CD4-positive, alpha-beta T cell treated with Interleukin-21 for 1 hour (primary cell): ENCODE results near the gene RSPO4.

Experiments
- DNase-seq: peaks from one replicate; pipeline ENCODE4 v3.0.0-alpha.2; 2020

RSPO4 gene

DNA sequence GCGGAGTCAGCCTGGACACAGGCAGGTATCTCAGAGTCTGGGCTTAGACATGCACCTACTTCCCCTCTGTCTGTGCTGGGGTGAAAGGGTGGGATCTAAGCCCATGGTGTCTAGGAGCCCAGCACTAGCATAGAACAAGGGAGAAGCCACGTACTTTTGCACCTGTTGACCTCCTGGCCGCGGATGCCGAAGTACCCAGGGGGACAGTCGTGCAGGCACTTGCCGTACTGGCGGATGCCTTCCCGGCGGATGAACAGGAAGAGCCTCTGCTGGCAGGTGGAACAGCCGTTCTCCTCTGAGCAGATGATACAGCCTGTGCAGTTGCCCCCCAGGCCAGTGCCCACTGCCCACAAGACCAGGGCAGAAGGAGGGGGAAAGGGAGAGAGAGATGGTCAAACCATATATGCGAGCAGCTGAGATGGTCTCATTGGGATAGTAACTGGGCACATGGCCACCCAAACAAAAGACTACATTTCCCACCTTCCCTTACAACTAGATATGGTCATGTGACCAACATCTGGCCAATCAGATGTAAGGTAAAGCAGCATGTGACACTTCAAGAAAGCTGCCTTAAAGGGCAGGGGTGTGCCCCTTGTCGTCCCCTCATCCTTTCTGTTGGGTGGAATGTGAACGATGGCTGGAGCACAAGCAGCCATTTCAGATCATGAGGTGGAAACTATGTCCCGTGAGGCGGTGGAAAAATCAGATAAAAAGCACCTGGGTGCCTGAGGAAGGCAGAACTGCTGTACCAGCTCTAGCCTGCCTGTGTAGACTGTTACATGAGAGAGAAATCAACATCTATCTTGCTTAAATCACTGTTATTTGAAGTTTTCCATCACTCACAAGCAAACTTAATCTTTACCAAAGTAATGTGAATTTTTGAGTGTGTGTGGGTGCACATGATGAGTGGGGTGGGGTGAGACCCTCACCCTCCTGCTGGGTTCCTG, 34.0 kb downstream of the RSPO4 start:
- DNase-seq = peak; percentile 30

DNA sequence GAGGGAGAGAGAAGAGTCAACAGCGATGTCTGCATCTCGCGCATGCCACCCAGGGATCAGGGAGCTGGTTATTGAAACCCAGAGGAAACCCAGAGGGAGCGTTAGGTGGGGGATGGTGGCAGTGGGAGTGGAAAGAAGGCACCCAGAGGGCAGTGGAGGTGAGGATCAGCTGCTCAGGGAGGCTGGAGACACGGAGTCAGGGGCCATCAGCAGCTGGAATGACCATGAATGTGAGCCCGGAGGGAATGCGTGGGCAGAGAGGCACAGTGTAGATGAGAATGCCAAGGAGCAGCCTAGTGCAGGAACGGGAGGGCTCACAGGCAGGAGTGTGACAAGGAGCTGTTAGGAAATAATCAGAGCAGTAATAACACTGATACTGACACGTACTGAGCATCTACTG, 36.2 kb downstream of the RSPO4 start:
- DNase-seq = no peak

DNA sequence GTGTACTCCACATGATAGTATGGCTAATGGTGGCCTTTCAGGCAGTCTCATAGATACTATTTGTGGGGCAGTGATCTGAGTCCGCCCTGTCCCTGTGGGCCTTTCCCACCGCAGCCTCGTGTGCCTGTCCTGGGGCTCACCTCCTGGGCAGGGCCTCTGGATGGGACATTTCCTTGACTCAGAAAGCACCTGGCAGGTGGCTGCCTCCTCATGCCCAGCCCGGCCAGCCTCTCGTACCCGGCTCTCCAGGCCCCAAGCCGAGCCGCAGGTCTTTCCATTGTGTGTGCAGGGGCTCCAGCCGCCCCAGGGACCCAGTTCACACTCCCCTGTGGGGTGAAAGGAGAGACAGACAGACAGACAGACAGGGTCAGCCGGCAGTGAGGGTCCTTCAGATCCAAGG, 38.3 kb downstream of the RSPO4 start:
- DNase-seq = no peak

DNA sequence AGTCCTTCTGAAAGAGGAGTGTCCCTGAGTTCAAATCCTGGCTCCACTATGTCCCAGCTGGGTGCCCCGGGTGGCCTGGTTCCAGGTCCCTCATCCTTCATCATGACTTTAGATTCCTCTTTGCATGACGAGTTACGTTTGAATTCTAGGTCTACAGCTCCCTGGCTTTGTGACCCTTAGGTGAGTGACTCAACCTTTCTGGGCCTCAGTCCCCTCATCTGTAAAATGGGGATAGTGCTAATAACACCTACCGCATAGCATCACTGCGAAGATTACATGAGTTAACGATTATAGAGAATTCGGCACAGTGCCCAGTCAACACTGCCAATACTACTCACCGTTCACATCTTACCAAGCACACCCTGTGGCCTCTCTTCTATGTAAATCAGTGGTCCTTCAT, 39.4 kb downstream of the RSPO4 start:
- DNase-seq = no peak

DNA sequence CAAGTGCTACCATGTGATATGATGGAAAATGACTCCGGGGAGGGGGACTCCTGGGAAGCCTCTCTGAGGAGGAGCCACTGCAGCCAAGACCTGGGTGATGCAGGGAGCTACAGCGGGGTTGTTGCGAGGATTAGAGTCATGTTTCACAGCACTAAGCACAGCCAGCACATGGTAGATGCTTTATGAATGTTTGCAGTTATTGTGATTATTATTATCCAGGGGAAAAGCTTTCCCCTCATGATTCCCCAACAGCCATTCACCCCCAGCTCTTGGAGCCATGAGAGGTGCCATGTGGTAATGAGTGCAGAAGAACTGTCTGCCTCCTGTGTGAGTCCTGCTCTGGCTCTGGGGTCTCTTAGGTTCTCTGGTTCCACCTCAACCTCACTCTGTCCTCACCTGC, 39.9 kb downstream of the RSPO4 start:
- no peak for DNase-seq

DNA sequence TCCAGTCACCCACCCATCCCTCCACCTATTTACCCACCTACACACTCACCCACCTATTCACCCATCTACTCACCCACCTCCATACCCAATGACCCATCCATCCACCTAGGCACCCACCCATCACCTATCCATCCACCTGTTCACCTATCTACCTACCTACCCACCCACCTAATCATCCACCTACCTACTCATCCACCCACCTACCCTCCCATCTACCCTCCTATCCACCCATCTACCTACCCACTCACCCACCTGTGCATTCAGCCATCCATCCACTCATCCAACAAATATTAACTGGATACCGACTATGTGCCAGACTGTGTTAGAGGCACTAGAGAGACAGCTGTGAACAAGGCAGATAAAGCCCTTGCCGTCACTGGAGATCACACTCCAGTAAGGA, 40.3 kb downstream of the RSPO4 start:
- no peak for DNase-seq

DNA sequence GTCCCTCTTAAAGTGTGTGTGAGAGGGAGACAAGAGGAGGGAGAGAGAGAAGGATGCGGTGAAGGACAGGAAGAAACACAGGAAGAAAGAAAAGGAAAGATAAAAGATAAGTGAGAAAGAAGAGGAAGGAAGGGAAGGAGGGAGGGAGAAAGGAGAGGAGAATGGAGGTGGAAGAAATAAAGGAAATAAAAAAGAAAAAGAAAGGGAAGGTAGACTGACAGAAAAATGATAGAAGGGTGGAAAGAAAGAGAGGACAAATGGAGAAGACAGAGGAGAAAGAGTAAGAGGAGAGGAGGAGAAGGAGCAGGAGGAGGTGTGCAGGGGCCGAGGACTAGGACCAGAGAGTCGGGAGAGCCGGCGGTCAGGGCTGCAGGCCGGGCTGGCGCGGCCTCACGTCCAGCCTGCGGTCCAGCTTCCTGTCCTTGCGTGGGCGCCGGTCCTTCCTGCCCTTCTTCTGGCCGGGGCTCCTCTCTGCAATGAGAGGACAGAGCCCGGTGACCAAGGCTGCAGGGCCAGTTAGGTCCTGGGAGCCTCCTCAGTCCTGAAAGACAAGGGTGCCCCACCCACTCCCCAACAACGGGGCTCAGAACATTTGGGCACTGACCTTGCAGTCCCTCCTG, 42.0 kb downstream of the RSPO4 start:
- no peak for DNase-seq

DNA sequence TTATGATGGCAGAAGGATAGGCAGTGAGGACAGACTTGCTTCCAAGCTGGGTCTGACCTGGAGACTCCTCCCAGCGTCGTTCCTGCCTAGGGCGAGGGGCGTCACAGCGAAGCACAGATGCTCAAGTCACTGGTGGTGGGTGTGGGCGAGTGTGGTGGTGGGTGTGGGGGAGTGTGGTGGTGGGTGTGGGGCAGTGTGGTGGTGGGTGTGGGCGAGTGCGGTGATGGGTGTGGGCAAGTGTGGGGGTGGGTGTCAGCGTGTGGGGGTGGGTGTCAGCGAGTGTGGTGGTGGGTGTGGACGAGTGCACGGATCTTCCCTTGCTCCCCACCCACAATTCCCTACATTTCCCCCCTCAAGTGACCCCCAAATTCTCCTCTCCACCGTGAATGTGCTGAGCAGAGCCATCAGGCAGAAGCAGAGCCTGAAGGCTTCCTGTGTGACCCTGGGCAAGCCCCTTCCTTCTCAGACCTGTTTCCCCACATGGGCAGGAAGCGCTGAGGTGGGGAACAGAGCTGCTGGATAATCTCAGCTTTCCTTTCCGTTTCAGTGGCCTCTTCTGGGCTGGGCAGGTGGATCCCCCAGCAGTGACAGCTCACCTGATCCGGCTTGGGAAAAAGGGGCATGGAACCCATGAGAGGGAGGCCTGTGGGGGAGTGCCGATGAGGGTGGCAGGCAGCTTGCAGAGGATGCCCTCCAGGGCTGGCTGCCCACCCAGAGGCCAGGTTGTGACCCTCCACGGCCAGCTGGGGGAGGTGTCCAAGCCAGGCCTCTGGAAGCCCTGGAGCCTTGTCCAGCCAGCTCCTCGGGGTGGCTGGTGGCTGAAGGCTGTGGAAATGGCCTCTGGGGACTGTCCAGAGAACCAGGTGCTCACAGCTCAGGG, 42.9 kb downstream of the RSPO4 start:
- DNase-seq = no peak

DNA sequence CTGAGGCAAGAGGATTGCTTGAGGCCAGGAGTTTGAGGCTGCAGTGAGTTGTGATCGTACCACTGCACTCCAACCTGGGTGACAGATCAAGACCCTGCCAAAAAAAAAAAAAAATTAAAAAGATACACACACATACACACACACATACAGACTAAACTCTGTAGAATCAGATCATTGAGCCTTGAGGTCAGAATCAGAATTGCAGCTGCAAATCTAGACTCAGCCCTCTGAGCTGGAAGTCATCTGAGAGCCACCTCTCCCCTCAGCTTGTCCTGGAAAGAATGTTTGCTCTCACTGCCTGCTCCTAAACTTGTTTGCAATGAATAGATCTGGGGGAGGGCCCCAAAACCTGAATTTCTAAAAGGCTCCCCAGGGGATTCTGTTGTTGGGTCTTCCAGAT, 44.6 kb downstream of the RSPO4 start:
- no peak for DNase-seq

DNA sequence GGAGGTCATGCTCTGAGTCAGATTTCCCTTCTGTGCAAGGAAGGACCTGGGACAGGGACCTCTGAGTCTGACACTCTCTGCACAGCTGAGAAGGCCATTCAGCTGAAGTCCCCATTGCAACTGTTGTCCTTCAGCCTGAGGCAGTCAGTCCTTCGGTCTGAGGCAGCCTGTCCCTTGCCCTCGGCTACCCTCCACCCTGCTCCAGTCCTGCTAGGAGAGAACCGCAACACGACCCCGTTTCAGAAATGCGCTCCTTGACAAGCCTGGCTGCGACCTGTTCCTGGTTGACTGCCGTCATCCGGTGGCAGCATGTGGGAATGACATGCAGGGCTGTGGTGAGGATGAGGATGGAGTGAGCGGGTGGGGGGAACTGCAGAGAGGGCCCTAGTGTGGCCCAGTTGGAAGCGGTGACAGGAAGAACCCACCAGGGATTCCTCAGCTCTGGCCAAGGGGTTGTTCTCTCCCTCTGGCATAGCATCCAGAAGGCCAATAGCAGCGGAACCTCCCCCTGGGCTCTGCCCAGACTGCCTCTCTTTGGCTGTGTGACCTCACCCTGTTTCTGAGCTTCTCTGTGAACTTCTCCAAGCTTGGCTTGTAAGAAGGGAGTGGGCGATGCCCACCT, 45.7 kb downstream of the RSPO4 start:
- peak; percentile 74 for DNase-seq

DNA sequence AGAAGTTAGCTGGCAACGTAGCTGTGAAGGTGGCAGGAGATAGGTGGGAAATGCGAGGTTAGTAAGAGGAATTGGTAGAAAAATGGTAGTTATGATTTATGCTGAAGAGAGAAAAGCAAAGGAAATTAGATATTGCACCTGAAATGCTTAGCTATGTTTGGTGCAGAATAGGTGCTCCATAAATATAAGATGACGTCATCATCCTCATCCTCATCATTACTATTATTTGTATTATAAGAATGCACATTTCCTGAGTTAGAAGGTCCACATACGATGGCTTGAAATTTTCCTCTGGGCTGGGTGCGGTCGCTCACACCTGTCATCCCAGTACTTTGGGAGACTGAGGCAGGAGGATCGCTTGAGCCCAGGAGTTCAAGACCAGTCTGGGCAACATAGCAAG, 46.5 kb downstream of the RSPO4 start:
- no peak for DNase-seq

DNA sequence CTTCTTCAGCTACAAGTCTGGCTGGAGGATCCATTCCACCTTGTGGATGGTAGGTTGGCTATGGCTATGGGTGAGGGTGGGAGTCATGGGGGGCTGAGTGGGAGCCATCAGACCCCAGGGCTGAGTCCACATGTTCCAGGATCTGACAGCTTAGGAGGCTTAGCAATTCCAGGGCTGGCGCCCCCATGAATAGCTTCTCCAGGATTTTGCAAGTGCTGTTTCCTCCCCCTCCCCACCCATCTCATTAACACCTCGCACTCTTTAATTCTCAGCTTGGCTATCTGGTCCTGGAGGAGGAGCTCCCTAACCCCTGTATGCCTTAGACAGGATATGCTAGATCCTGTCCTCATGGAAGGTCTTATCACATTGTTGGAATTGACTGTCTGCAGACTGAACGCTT, 47.0 kb downstream of the RSPO4 start:
- no peak for DNase-seq

DNA sequence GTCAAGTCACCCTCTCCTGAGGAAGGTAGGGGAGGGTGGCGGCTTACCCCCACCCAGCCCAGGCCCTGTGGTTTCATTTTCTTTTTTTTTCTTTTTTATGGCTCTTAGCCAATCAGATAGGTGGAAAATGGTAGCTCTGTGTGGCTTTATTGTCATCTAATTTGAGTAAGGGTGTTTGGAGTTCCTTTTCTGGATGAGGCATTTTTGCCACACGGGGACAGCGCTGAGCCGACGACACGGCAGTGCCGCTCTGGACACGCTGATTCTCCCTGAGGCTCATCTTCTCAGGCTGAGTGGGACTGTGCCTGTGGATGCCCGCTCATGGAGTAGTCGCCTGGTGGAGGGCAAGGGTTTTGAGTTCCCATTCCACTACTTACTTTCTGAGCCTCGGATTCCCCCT, 48.4 kb downstream of the RSPO4 start:
- DNase-seq = no peak

DNA sequence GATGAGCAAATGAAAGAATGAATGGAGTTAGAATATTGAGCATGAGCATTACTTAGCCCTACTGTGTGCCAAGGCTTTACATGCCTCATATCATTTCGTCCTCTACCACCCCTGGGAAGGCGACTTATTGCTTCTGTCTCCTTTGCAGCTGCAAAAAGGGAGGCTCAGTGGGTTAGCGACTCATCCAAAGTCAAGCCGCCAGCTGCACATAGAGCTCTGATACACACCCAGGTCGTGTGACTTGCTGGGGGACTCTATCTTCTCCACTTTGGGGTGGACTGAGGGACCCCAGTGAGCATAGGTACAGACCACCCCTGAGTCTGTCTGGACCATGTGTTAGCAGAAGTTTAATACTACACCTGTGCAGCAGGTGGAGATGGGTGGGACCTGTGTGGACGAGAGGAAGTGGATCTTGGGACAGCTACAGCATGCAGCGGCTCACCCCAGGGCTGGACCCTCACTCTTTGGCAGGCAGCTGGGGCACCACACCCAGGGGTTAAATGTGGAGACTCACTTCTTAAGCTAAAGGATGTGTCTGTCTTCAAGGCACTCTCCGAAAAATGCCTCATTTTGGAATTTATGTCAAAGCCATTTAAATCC, 49.8 kb downstream of the RSPO4 start:
- no peak for DNase-seq

DNA sequence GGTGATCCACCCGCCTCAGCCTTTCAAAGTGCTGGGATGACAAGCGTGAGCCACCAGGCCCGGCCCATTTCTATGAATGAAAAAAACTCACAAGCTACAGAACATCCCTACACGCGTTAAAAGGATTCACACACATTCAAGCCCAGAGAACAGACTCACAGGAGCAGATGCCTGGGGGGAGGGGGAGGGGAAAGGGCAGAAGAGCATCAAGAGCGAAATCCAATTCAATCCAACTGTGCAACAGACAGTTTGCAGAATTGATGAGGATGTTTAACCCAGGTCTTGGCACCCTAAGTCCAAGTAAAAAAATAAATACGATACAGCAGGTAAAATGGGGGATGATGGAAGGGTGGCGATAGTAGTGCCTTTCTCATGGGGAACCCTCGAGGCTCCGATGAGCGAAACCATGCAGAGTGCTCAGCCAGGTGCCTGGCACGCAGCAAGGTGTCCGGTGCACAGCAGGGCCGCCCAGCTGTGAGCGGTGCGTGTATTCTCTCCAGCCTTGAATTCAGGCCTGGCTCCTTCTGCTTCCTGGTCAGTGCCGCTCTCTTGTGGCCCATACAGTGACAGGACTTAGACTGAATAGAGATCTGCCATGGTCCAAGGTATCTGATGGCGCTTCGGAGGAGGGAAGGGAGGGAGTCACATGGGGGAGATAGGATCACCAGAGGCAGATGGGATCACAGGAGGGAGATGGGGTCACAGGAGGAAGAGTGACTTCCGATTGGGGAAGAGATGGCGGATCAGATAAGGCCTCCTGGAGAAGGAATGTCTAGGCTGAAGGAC, 50.5 kb downstream of the RSPO4 start:
- no peak for DNase-seq

DNA sequence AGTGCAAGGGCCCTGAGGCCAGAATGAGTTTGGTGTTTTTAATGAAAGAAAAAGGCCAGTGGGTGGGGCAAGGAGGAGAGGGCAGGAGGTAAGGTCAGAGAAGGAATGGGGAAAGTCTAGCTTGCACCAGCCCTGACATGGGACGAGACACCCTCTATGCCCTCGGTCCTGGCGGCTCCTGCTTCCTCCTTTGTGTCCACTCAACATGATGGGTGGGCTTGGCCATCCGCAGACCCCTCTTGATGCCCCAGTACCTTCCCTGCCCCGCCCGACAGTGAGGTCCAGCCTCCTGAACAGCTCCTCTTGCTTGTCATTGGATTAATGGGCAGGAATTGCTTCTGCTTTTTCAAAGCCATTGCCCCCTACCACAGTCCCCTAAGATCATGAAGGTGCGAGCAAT, 52.4 kb downstream of the RSPO4 start:
- DNase-seq = no peak

DNA sequence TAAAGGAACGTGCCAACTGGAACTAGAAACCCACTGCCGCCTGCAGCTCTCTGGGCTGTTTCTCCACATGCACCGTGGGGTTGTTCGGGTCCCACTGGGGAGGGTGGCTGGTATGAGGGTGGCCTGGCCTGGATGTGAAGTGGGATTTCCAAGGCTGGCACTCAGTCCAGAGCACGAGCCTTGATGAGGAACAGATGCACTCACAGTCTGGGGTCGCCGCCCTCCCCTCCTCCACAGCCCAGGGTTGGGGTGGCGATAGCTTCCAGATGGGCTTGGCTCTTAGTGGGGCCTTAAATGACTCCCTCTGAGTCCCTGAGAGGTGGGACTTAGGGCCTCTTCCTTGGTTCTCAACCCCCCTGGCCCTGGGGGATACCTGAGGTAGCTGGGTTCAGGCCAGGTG, 55.3 kb downstream of the RSPO4 start:
- no peak for DNase-seq

DNA sequence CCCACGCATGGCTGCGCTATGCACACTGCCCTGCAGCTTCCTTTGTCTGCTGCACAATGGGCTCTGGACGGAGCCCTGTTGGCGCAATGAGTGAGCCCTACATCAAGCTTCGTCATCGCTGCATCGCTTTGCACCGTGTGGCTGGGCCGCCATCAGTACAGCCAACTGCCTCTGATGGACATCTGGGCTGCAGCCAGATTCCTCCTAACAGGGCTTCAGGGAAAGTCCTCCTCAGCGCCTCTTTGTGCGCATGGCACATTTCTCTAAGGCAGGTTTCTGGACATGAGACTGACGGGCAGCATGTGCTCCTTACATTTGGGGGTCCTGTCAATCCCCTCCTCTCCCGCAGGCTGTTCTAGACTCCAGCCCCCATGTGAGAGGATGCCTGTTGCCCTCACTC, 56.3 kb downstream of the RSPO4 start:
- DNase-seq = no peak

DNA sequence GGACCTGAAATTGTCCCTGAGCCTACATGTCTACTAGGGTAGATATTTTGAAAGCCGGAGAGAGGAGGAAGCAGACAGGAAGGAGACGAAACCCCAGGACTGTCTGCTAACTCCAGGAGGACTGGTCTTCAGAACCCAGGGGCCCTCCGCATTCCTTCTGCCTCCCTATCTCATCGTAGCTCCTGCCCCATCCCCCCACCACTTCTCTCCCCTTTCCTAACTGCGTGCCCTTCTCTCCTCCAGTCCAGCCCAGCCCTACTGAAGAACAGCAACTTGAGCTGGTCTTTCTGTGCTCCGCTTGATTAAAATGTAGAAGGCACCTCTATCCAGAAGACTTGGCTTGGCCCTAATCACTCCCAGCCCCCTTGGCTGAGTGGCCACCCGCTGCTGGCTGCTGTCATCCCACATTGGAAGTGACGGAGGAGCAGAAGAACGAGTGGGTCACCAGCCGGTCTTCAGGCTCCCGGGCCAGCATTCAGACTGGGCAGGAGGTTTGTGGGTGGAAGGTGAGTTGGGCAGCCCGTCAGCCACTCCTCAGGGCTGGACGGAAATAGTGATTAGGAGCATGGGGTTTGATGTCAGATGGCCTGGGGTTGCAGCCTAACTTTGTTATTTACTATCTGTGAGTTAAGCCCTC, 57.2 kb downstream of the RSPO4 start:
- no peak for DNase-seq

DNA sequence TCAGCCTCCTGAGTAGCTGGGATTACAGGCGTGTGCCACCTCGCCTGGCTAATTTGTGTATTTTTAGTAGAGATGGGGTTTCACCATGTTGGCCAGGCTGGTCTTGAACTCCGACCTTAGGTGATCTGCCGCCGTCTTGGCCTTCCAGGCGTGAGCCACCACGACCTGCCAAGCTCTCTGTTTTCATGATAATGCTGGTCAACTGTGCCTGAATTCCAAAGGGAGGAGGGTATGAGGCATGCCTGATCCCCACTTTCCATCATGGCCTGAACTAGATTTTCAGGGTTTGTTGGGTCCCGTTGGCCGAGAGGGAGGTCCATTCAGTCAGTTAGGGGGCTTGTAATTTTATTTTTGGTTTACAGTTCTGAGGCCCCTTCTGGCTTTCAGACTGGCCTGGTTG, 58.0 kb downstream of the RSPO4 start:
- no peak for DNase-seq

DNA sequence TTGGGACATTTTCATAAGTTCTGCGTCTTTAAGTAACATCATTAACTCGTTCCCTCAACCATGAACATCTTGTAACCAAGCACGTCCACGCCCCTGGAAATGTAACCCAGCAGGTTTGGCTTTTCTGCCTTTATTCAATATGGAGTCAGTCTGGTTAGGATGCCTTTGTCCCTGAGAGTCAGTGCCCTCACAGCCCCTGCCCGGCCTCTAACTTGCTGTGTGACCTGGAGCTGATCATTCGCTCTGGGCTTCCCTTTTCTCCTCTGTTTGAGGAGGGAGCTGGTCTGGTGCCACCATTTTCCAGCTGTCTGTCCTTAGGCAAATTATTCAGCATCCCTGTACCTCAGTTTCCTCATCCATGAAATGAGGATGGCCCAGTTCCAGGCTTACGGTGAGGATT, 59.5 kb downstream of the RSPO4 start:
- DNase-seq = no peak
